ENCODE measurements around the gene DAP. TPM values are rescaled to one million over a fixed set of nuclear protein-coding genes. Genes with fewer than 3 reads are reported as not detected.

Gene DAP
- polyA plus RNA-seq, 3 donors from 2014 or later: 43.1 to 87.1 (median 53.9) TPM

- Mint-ChIP-seq H3K4me1 (peaks cover 22 to 27% of the 10 kb centered on the region in 2 donors), H3K4me3 (peak overlapping the region; percentile 19 to 77 (median 52)), H3K9me3 (no peaks in the 10 kb centered on the region), H3K36me3 (peaks cover 0 to 4% (median 0%) of the 10 kb centered on the region in 3 donors), H3K27ac (peak overlapping the region; percentile 4 to 76 (median 67)), H3K27me3 (ENCODE audit: low read depth in 3 of 3) (peaks cover 0 to 3% (median 0%) of the 10 kb centered on the region in 3 donors)
- peak; percentile 10 to 33 (median 30) for DNase-seq
These were observed 65.1 kb downstream of the DAP start for GRCh38 chr5:10695759-10696543.

- H3K4me1 Mint-ChIP-seq: peaks cover 26 to 28% of the 10 kb centered on the region in 2 donors
- peaks cover 0 to 3% (median 0%) of the 10 kb centered on the region in 3 donors for H3K27me3 Mint-ChIP-seq (ENCODE audit: low read depth in 3 of 3)
- no peaks in the 10 kb centered on the region for H3K9me3 Mint-ChIP-seq
- H3K36me3 Mint-ChIP-seq: peaks cover 0 to 3% (median 0%) of the 10 kb centered on the region in 3 donors
- peak overlapping the region in 4 of 6 donors; percentile 3 to 70 (median 64) for H3K27ac Mint-ChIP-seq
- peak; percentile 13 to 24 (median 22) for DNase-seq
- H3K4me3 Mint-ChIP-seq: peak overlapping the region; percentile 31 to 77 (median 46)
These were observed 65.9 kb downstream of the DAP start for GRCh38 chr5:10695055-10695649.

- H3K4me3 Mint-ChIP-seq: no peak overlapping the region
- no peaks in the 10 kb centered on the region for H3K9me3 Mint-ChIP-seq
- peaks cover 27 to 28% of the 10 kb centered on the region in 2 donors for H3K4me1 Mint-ChIP-seq
- peaks cover 0 to 3% (median 0%) of the 10 kb centered on the region in 3 donors for H3K36me3 Mint-ChIP-seq
- no peaks in the 10 kb centered on the region for H3K27me3 Mint-ChIP-seq (ENCODE audit: low read depth in 3 of 3)
- no peak overlapping the region for H3K27ac Mint-ChIP-seq
- DNase-seq: no peak
These were observed 68.9 kb downstream of the DAP start for GRCh38 chr5:10691826-10692785.

GRCh38 chr5:10690460-10691440 lies 70.3 kb downstream of the DAP start:
- Mint-ChIP-seq H3K9me3 (no peaks in the 10 kb centered on the region), H3K27ac (peak overlapping the region in 1 of 6 donors; percentile 45), H3K4me3 (no peak overlapping the region), H3K36me3 (peaks cover 0 to 4% (median 0%) of the 10 kb centered on the region in 3 donors), H3K27me3 (ENCODE audit: low read depth in 3 of 3) (no peaks in the 10 kb centered on the region), H3K4me1 (peaks cover 15 to 22% of the 10 kb centered on the region in 2 donors)
- DNase-seq: no peak

GRCh38 chr5:10689391-10690081 lies 71.5 kb downstream of the DAP start:
- H3K9me3 Mint-ChIP-seq: no peaks in the 10 kb centered on the region
- no peak overlapping the region for H3K27ac Mint-ChIP-seq
- peaks cover 4 to 11% of the 10 kb centered on the region in 2 donors for H3K4me1 Mint-ChIP-seq
- no peaks in the 10 kb centered on the region for H3K27me3 Mint-ChIP-seq (ENCODE audit: low read depth in 3 of 3)
- peaks cover 0 to 4% (median 0%) of the 10 kb centered on the region in 3 donors for H3K36me3 Mint-ChIP-seq
- H3K4me3 Mint-ChIP-seq: no peak overlapping the region
- no peak for DNase-seq

- no peak for DNase-seq
- Mint-ChIP-seq H3K9me3 (no peaks in the 10 kb centered on the region), H3K4me3 (no peak overlapping the region), H3K4me1 (peaks cover 3 to 11% of the 10 kb centered on the region in 2 donors), H3K36me3 (peaks cover 0 to 4% (median 0%) of the 10 kb centered on the region in 3 donors), H3K27ac (no peak overlapping the region), H3K27me3 (ENCODE audit: low read depth in 3 of 3) (no peaks in the 10 kb centered on the region)
These were observed 72.3 kb downstream of the DAP start for GRCh38 chr5:10688651-10689171.

GRCh38 chr5:10686890-10687289 lies 74.1 kb downstream of the DAP start:
- peak overlapping the region in 1 of 6 donors; percentile 30 for H3K27ac Mint-ChIP-seq

GRCh38 chr5:10685115-10685521 lies 75.9 kb downstream of the DAP start:
- H3K27ac Mint-ChIP-seq: peak overlapping the region in 1 of 6 donors; percentile 1
- H3K36me3 Mint-ChIP-seq: peaks cover 0 to 4% (median 2%) of the 10 kb centered on the region in 3 donors

More at GRCh38 chr5:10686890-10687289, 74.1 kb downstream of the DAP start:
- H3K4me3 Mint-ChIP-seq: no peak overlapping the region
- H3K27me3 Mint-ChIP-seq (ENCODE audit: low read depth in 3 of 3): no peaks in the 10 kb centered on the region
- H3K36me3 Mint-ChIP-seq: peaks cover 0 to 4% (median 0%) of the 10 kb centered on the region in 3 donors
- no peaks in the 10 kb centered on the region for H3K9me3 Mint-ChIP-seq
- H3K4me1 Mint-ChIP-seq: peaks cover 18 to 28% of the 10 kb centered on the region in 2 donors
- no peak for DNase-seq

GRCh38 chr5:10684303-10685086 lies 76.5 kb downstream of the DAP start:
- H3K4me1 Mint-ChIP-seq: peaks cover 37 to 45% of the 10 kb centered on the region in 2 donors
- H3K9me3 Mint-ChIP-seq: no peaks in the 10 kb centered on the region
- no peak overlapping the region for H3K4me3 Mint-ChIP-seq
- DNase-seq: no peak
- peaks cover 0 to 3% (median 2%) of the 10 kb centered on the region in 3 donors for H3K27me3 Mint-ChIP-seq (ENCODE audit: low read depth in 3 of 3)
- H3K27ac Mint-ChIP-seq: peak overlapping the region in 2 of 6 donors; percentile 31 to 45
- peaks cover 0 to 6% (median 4%) of the 10 kb centered on the region in 3 donors for H3K36me3 Mint-ChIP-seq

More at GRCh38 chr5:10685115-10685521, 75.9 kb downstream of the DAP start:
- H3K4me3 Mint-ChIP-seq: no peak overlapping the region
- peaks cover 0 to 2% (median 0%) of the 10 kb centered on the region in 3 donors for H3K27me3 Mint-ChIP-seq (ENCODE audit: low read depth in 3 of 3)
- peaks cover 34 to 40% of the 10 kb centered on the region in 2 donors for H3K4me1 Mint-ChIP-seq
- H3K9me3 Mint-ChIP-seq: no peaks in the 10 kb centered on the region
- no peak for DNase-seq

GRCh38 chr5:10682801-10683525 lies 78.1 kb downstream of the DAP start:
- Mint-ChIP-seq H3K4me1 (peaks cover 37 to 52% of the 10 kb centered on the region in 2 donors), H3K27me3 (ENCODE audit: low read depth in 3 of 3) (peaks cover 0 to 3% (median 2%) of the 10 kb centered on the region in 3 donors), H3K4me3 (peak overlapping the region in 1 of 5 donors; percentile 19), H3K9me3 (no peaks in the 10 kb centered on the region), H3K36me3 (peaks cover 1 to 11% (median 7%) of the 10 kb centered on the region in 3 donors), H3K27ac (peak overlapping the region in 3 of 6 donors; percentile 16 to 79 (median 78))
- DNase-seq: no peak
